ENCODE measurements around the gene DCDC2B. TPM values are rescaled to one million over a fixed set of nuclear protein-coding genes. Genes with fewer than 3 reads are reported as not detected.

DCDC2B gene
- total and polyA plus RNA-seq, 9 of the 15 experiments (the other 6 are each of a cell fraction or from before 2014, with no cell fraction given): not detected

DNA sequence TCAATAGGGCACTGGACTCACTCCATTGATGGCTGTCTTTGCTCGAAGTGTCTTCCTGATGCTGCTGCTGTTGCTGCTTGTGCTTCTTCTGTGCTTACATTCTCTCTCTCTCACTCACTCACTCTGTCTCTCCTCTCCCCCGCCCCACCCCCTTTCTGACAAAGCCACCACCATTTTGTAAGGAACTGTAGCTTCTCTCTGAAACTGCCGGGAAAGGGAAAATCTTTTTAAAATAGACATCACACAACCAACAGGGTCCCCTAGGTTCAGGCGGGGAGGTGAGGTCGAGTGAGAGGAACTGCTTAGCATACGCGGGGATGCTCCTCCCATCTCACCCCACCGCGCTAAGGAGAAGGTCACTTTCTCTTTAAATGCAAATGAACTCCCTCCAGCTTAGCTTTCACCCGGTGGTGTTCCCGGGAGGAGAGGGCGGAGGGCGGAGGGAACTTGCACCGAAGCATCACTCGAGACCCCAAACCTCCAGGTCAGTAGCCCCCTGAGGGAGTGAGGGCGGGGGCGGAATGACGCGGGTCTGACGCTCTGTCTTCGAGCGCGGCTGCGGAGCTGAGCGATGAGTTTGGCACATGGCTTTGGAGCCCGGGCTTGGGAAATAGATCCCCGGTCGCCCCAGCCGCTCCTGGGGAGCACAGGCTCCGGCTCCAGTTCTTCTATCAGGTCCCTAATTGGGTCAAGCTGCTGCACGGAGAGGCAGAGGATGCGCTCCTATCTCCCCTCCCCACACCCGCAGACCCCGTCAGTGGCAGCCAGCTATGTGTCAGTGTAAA is 8.5 kb upstream of the DCDC2B start, which contains the start of gene CCDC28B (continued):
- TF ChIP-seq CBX5 (IDR thresholded peaks at IDR 0.05; ENCODE audit: borderline replicate concordance, low read depth): no peak
- TF ChIP-seq, protein P1, sequence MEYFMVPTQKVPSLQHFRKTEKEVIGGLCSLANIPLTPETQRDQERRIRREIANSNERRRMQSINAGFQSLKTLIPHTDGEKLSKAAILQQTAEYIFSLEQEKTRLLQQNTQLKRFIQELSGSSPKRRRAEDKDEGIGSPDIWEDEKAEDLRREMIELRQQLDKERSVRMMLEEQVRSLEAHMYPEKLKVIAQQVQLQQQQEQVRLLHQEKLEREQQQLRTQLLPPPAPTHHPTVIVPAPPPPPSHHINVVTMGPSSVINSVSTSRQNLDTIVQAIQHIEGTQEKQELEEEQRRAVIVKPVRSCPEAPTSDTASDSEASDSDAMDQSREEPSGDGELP (CRISPR knock-in tag; IDR thresholded peaks at IDR 0.05; ENCODE audit: borderline replicate concordance): peak; percentile 57; the same call in 1 of the 2 replicates
- TF ChIP-seq, protein P2, sequence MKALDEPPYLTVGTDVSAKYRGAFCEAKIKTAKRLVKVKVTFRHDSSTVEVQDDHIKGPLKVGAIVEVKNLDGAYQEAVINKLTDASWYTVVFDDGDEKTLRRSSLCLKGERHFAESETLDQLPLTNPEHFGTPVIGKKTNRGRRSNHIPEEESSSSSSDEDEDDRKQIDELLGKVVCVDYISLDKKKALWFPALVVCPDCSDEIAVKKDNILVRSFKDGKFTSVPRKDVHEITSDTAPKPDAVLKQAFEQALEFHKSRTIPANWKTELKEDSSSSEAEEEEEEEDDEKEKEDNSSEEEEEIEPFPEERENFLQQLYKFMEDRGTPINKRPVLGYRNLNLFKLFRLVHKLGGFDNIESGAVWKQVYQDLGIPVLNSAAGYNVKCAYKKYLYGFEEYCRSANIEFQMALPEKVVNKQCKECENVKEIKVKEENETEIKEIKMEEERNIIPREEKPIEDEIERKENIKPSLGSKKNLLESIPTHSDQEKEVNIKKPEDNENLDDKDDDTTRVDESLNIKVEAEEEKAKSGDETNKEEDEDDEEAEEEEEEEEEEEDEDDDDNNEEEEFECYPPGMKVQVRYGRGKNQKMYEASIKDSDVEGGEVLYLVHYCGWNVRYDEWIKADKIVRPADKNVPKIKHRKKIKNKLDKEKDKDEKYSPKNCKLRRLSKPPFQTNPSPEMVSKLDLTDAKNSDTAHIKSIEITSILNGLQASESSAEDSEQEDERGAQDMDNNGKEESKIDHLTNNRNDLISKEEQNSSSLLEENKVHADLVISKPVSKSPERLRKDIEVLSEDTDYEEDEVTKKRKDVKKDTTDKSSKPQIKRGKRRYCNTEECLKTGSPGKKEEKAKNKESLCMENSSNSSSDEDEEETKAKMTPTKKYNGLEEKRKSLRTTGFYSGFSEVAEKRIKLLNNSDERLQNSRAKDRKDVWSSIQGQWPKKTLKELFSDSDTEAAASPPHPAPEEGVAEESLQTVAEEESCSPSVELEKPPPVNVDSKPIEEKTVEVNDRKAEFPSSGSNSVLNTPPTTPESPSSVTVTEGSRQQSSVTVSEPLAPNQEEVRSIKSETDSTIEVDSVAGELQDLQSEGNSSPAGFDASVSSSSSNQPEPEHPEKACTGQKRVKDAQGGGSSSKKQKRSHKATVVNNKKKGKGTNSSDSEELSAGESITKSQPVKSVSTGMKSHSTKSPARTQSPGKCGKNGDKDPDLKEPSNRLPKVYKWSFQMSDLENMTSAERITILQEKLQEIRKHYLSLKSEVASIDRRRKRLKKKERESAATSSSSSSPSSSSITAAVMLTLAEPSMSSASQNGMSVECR (CRISPR knock-in tag; IDR thresholded peaks at IDR 0.05): peak; percentile 86
- TF ChIP-seq, protein P3, sequence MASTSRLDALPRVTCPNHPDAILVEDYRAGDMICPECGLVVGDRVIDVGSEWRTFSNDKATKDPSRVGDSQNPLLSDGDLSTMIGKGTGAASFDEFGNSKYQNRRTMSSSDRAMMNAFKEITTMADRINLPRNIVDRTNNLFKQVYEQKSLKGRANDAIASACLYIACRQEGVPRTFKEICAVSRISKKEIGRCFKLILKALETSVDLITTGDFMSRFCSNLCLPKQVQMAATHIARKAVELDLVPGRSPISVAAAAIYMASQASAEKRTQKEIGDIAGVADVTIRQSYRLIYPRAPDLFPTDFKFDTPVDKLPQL (IDR thresholded peaks at IDR 0.05; ENCODE audit: extremely low read depth, insufficient read length): no peak
- TF ChIP-seq, protein P4, sequence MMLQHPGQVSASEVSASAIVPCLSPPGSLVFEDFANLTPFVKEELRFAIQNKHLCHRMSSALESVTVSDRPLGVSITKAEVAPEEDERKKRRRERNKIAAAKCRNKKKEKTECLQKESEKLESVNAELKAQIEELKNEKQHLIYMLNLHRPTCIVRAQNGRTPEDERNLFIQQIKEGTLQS (IDR thresholded peaks at IDR 0.05): peak; percentile 27
- TF ChIP-seq, protein P4 (CRISPR knock-in tag; conservative IDR thresholded peaks at IDR 0.05): 0 out of 2 replicates have a peak, but pooled peaks have one; percentile 25
- TF ChIP-seq SP1 (CRISPR knock-in tag; IDR thresholded peaks at IDR 0.05): peak; percentile 71
- TF ChIP-seq RBM22 (IDR thresholded peaks at IDR 0.05; ENCODE audit: low read depth, low read length, poor library complexity, severe bottlenecking): no peak
- TF ChIP-seq BRD9 (IDR thresholded peaks at IDR 0.05; ENCODE audit: low read depth, partially characterized antibody): no peak
- no peak for TF ChIP-seq GTF2A2 (tag; IDR thresholded peaks at IDR 0.05)
- TF ChIP-seq ZNF41 (CRISPR knock-in tag; conservative IDR thresholded peaks at IDR 0.05): peak; percentile 42; the same call in 1 of the 2 replicates
- TF ChIP-seq SP2 (IDR thresholded peaks at IDR 0.05; ENCODE audit: extremely low read depth, low read depth, low read length, poor library complexity, severe bottlenecking): no peak
- no peak for TF ChIP-seq ZNF699 (CRISPR knock-in tag; IDR thresholded peaks at IDR 0.05; ENCODE audit: insufficient replicate concordance)
- TF ChIP-seq FOXK2 (conservative IDR thresholded peaks at IDR 0.05 in 1 of 2, IDR thresholded peaks at IDR 0.05 in 1 of 2; ENCODE audit: low read depth in 2 of 2): peak; percentile 35 to 50; a peak in 3 of 4 replicates
- TF ChIP-seq, protein P5, sequence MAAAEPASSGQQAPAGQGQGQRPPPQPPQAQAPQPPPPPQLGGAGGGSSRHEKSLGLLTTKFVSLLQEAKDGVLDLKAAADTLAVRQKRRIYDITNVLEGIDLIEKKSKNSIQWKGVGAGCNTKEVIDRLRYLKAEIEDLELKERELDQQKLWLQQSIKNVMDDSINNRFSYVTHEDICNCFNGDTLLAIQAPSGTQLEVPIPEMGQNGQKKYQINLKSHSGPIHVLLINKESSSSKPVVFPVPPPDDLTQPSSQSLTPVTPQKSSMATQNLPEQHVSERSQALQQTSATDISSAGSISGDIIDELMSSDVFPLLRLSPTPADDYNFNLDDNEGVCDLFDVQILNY (CRISPR knock-in tag; IDR thresholded peaks at IDR 0.05): 0 out of 2 replicates have a peak, but pooled peaks have one; percentile 56
- no peak for TF ChIP-seq JUNB (CRISPR knock-in tag; conservative IDR thresholded peaks at IDR 0.05)
- peak; percentile 75; the same call in 1 of the 2 replicates for TF ChIP-seq NFXL1 (CRISPR knock-in tag; IDR thresholded peaks at IDR 0.05)

Data from K562 (cell line).